Activated CD8-positive, alpha-beta T cell treated with anti-CD3 and anti-CD28 coated beads for 36 hours (primary cell): ENCODE measurements around the gene MDC1. TPM values are rescaled to one million over a fixed set of nuclear protein-coding genes. Genes with fewer than 3 reads are reported as not detected.

Experiments
- ATAC-seq: fragments of 200-7000 bp; cut with Tn5 transposase; one replicate; pipeline ENCODE4 v1.10.0; 2021; ENCODE audit warnings: mild to moderate bottlenecking, moderate library complexity
- CTCF ChIA-PET: fragments of 350-600 bp; sonication (Branson Sonifier 250); formaldehyde crosslinking; loops from one replicate; lab custom pipeline; 2021; ENCODE audit warnings: antibody characterized with exemption; lab: Charles Lee
- POLR2A ChIA-PET: fragments of 350-600 bp; sonication (Branson Sonifier 250); formaldehyde crosslinking; loops from one replicate; lab custom pipeline; 2021; ENCODE audit warnings: antibody characterized with exemption; lab: Charles Lee
- DNase-seq: peaks from one replicate; pipeline ENCODE4 v3.0.0-alpha.2; 2020
- H3K27ac Mint-ChIP-seq: one replicate; pipeline ENCODE4 v1.8.0; 2021; ENCODE audit warnings: mild to moderate bottlenecking, mixed read lengths
- H3K27me3 Mint-ChIP-seq: one replicate; pipeline ENCODE4 v1.8.0; 2021; ENCODE audit warnings: mixed read lengths
- H3K36me3 Mint-ChIP-seq: one replicate; pipeline ENCODE4 v1.8.0; 2021; ENCODE audit warnings: low read depth, mixed read lengths
- H3K4me1 Mint-ChIP-seq: one replicate; pipeline ENCODE4 v1.8.0; 2021; ENCODE audit warnings: low read depth, mixed read lengths
- H3K4me3 Mint-ChIP-seq: one replicate; pipeline ENCODE4 v1.8.0; 2021; ENCODE audit warnings: mild to moderate bottlenecking, moderate library complexity, mixed read lengths
- H3K9me3 Mint-ChIP-seq: one replicate; pipeline ENCODE4 v1.8.0; 2021; ENCODE audit warnings: mixed read lengths
- CTCF ChIP-seq: fragments of 200-600 bp; IDR thresholded peaks from one replicate; pipeline ENCODE4 v1.8.0; 2022; ENCODE audit warnings: antibody characterized with exemption, mild to moderate bottlenecking
- intact Hi-C: fragments of 100-400 bp; cut with micrococcal nuclease; formaldehyde crosslinking; loops from one replicate; pipeline ENCODE4 v1.10.0; 2022
- total RNA-seq, 2 experiments: library from RNA; stranded (reverse); gene quantifications; one replicate each; pipeline ENCODE4 v1.2.3, GENCODE V29; 2021

Gene MDC1
- total RNA-seq, 2 experiments from 2014 or later: 80.4 to 90.7 TPM

- DNase-seq (no peak), ATAC-seq (no peak)
- CTCF ChIA-PET: interaction anchor here (0.8 to 25.8 kb wide), 14 partner anchors 10 to 176 kb away, joined by 3 to 704 read pairs (median 4); partner anchors contain the start of genes DHX16, TUBB and VARS2
- H3K36me3 Mint-ChIP-seq: peaks cover 89% of the 10 kb centered on the region
- peaks cover 77% of the 10 kb centered on the region for H3K4me1 Mint-ChIP-seq
- intact Hi-C loops: loop anchor here (5.0 kb wide), 2 partner anchors 74 to 139 kb away; no protein-coding TSS in a partner anchor
- TF ChIP-seq CTCF: no peak
- POLR2A ChIA-PET: interaction anchor here (0.7 to 10.9 kb wide), 8 partner anchors 16 to 176 kb away, joined by 3 to 212 read pairs (median 9); partner anchors contain the start of genes MDC1, TUBB and VARS2
- peak overlapping the region; percentile 49 for H3K27ac Mint-ChIP-seq
- no peaks in the 10 kb centered on the region for H3K27me3 Mint-ChIP-seq
- peaks cover 8% of the 10 kb centered on the region for H3K9me3 Mint-ChIP-seq
- H3K4me3 Mint-ChIP-seq: peak overlapping the region; percentile 24
Observed at GRCh38 chr6:30738532-30738931, 21.5 kb upstream of the MDC1 start.

- peak; percentile 46 for DNase-seq
- TF ChIP-seq CTCF: no peak
- ATAC-seq: peak; percentile 9
- POLR2A ChIA-PET: interaction anchor here (0.6 to 10.9 kb wide), 12 partner anchors 9 to 358 kb away, joined by 3 to 212 read pairs (median 4); partner anchors contain the start of genes DHX16, IER3, MDC1 and TUBB
- peak overlapping the region; percentile 94 for H3K27ac Mint-ChIP-seq
- intact Hi-C loops: loop anchor here (5.0 kb wide), 2 partner anchors 77 to 142 kb away; no protein-coding TSS in a partner anchor
- H3K27me3 Mint-ChIP-seq: no peaks in the 10 kb centered on the region
- peak overlapping the region; percentile 65 for H3K4me3 Mint-ChIP-seq
- H3K36me3 Mint-ChIP-seq: peaks cover 79% of the 10 kb centered on the region
- H3K9me3 Mint-ChIP-seq: peaks cover 8% of the 10 kb centered on the region
- peaks cover 79% of the 10 kb centered on the region for H3K4me1 Mint-ChIP-seq
- CTCF ChIA-PET: interaction anchor here (0.8 to 25.8 kb wide), 10 partner anchors 14 to 351 kb away, joined by 3 to 704 read pairs (median 7); partner anchors contain the start of genes DHX16 and TUBB
Observed at GRCh38 chr6:30735668-30736314, 18.7 kb upstream of the MDC1 start.

GRCh38 chr6:30732237-30732943 lies 15.3 kb upstream of the MDC1 start:
- intact Hi-C loops: no loop called here
- H3K9me3 Mint-ChIP-seq: peaks cover 4% of the 10 kb centered on the region
- ATAC-seq: no peak
- H3K4me1 Mint-ChIP-seq: peaks cover 60% of the 10 kb centered on the region
- H3K27ac Mint-ChIP-seq: no peak overlapping the region
- H3K27me3 Mint-ChIP-seq: no peaks in the 10 kb centered on the region
- H3K4me3 Mint-ChIP-seq: no peak overlapping the region
- POLR2A ChIA-PET: interaction anchor here (0.7 to 22.1 kb wide), 10 partner anchors 10 to 141 kb away, joined by 3 to 500 read pairs (median 4); partner anchors contain the start of genes DHX16, IER3, MDC1 and TUBB
- DNase-seq: no peak
- CTCF ChIA-PET: interaction anchor here (1.0 to 25.8 kb wide), 17 partner anchors 10 to 363 kb away, joined by 3 to 704 read pairs (median 7); partner anchors contain the start of genes DHX16, MDC1, TUBB and VARS2
- H3K36me3 Mint-ChIP-seq: peaks cover 66% of the 10 kb centered on the region
- TF ChIP-seq CTCF: no peak

GRCh38 chr6:30730601-30731435 lies 13.7 kb upstream of the MDC1 start:
- peak; percentile 93 for DNase-seq
- ChIA-PET CTCF (interaction anchor here (0.6 to 25.8 kb wide), 63 partner anchors 10 to 364 kb away, joined by 3 to 704 read pairs (median 5); partner anchors contain the start of genes ABCF1, ATAT1, DHX16 and FLOT1), POLR2A (interaction anchor here (0.6 to 22.1 kb wide), 19 partner anchors 8 to 175 kb away, joined by 3 to 500 read pairs (median 4); partner anchors contain the start of genes DHX16, IER3, MDC1 and MRPS18B)
- Mint-ChIP-seq H3K9me3 (no peaks in the 10 kb centered on the region), H3K27ac (peak overlapping the region; percentile 44), H3K4me3 (peak overlapping the region; percentile 54), H3K4me1 (peaks cover 46% of the 10 kb centered on the region), H3K27me3 (no peaks in the 10 kb centered on the region), H3K36me3 (peaks cover 58% of the 10 kb centered on the region)
- intact Hi-C loops: loop anchor here (2.0 kb wide), 1 partner anchor 52 kb away; no protein-coding TSS in a partner anchor
- ATAC-seq: peak; percentile 88
- TF ChIP-seq CTCF: peak; percentile 75
